Measurements from ENCODE around the gene PRRX2. TPM values are rescaled to one million over a fixed set of nuclear protein-coding genes. Genes with fewer than 3 reads are reported as not detected.

PRRX2 gene
- total and polyA plus RNA-seq, 4 donors: 0.03 to 0.08 TPM; not detected in 2

DNA sequence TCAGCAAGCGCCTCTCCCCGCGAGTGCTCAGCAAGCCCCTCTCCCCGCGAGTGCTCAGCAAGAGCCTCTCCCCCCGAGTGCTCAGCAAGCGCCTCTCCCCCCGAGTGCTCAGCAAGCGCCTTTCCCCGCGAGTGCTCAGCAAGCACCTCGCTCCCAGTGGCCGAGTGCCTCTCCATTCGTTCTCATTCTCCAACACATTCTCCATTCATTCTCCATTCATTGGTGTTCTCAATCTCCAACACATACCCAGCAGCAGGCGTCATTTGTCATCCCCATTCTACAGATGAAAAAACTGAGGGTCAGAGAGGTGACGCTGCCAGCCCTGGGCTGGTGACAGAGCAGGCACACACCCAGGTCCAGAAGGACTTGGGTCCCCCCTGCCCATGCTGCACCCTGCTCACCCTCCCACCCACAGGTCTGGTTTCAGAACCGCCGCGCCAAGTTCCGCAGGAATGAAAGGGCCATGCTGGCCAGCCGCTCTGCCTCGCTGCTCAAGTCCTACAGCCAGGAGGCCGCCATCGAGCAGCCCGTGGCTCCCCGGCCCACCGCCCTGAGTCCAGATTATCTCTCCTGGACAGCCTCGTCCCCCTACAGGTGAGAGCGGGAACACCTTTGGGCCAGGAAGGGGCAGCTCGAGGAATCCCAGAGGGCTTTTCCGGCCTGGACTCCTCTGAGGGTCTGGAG is 54.9 kb downstream of the PRRX2 start:
- TF ChIP-seq GABPA (IDR thresholded peaks at IDR 0.05 in 1 of 2, conservative IDR thresholded peaks at IDR 0.05 in 1 of 2) (no peak), JUND (IDR thresholded peaks at IDR 0.05) (no peak), TAF1 (conservative IDR thresholded peaks at IDR 0.05) (no peak), EGR1 (IDR thresholded peaks at IDR 0.05; ENCODE audit: low read depth in 2 of 2) (no peak), YY1 (IDR thresholded peaks at IDR 0.05) (no peak)
- TF ChIP-seq, protein P1, sequence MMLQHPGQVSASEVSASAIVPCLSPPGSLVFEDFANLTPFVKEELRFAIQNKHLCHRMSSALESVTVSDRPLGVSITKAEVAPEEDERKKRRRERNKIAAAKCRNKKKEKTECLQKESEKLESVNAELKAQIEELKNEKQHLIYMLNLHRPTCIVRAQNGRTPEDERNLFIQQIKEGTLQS (IDR thresholded peaks at IDR 0.05): no peak
- TF ChIP-seq, protein P2, sequence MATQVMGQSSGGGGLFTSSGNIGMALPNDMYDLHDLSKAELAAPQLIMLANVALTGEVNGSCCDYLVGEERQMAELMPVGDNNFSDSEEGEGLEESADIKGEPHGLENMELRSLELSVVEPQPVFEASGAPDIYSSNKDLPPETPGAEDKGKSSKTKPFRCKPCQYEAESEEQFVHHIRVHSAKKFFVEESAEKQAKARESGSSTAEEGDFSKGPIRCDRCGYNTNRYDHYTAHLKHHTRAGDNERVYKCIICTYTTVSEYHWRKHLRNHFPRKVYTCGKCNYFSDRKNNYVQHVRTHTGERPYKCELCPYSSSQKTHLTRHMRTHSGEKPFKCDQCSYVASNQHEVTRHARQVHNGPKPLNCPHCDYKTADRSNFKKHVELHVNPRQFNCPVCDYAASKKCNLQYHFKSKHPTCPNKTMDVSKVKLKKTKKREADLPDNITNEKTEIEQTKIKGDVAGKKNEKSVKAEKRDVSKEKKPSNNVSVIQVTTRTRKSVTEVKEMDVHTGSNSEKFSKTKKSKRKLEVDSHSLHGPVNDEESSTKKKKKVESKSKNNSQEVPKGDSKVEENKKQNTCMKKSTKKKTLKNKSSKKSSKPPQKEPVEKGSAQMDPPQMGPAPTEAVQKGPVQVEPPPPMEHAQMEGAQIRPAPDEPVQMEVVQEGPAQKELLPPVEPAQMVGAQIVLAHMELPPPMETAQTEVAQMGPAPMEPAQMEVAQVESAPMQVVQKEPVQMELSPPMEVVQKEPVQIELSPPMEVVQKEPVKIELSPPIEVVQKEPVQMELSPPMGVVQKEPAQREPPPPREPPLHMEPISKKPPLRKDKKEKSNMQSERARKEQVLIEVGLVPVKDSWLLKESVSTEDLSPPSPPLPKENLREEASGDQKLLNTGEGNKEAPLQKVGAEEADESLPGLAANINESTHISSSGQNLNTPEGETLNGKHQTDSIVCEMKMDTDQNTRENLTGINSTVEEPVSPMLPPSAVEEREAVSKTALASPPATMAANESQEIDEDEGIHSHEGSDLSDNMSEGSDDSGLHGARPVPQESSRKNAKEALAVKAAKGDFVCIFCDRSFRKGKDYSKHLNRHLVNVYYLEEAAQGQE (IDR thresholded peaks at IDR 0.05): no peak
- H3K27ac ChIP-seq (ENCODE audit: low read depth in 1 of 2, low read length in 2 of 2): no peak overlapping the region
- 79% methylated on average over 31 of the region's 31 CpGs for WGBS
- no peak overlapping the region for H3K4me3 ChIP-seq (ENCODE audit: low read depth in 1 of 3, low read length in 3 of 3)
- DNase-seq (ENCODE audit: low spot score): no peak
- H3K27me3 ChIP-seq (ENCODE audit: control insufficient read depth in 4 of 4, insufficient read depth in 4 of 4, low read length in 3 of 4): no peaks in the 10 kb centered on the region
- H3K9ac ChIP-seq (ENCODE audit: low read depth in 1 of 2, low read length in 2 of 2): no peak overlapping the region
- no peaks in the 10 kb centered on the region for H3K4me1 ChIP-seq (ENCODE audit: control insufficient read depth in 4 of 4, insufficient read depth in 4 of 4, low read length in 3 of 4)
- H3K36me3 ChIP-seq (ENCODE audit: control insufficient read depth in 4 of 4, insufficient read depth in 3 of 4, low read depth in 1 of 4, low read length in 3 of 4): no peaks in the 10 kb centered on the region
- no peaks in the 10 kb centered on the region for H3K9me3 ChIP-seq (ENCODE audit: control insufficient read depth in 4 of 4, low read length in 3 of 4)

DNA sequence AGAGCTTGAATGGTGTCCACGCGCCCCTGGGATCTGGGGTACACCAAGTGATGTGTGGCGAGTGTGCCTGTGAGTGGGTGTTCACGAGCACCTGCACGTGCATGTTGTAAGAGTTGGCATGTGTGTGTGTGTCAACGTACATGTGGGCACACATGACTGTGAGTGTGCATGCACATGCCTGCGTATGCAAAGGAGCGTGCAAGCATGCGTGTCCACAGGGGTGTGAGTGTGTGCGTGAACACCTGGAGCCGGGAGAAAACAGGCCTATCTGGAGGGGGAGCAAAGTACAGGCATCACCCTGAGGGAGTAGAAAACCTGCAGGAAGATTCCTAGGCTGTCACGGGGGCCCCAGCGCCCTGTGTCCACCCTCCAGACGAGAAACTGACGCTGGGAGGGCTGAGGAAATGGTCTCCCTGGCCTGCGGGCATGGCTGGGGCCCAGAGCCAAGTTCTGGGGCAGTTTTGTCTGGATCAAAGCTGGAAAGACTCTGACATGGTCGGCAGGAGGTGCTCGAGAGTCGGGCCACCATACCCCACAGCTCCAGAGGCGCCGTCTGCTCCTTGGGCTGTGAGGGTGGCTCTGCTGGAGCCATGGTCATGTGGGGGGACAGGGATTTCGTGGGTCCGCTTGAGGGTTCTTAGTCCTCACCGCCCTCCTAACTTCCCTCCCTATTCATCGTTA is 55.6 kb downstream of the PRRX2 start:
- H3K9me3 ChIP-seq (ENCODE audit: control insufficient read depth in 4 of 4, low read length in 3 of 4): no peaks in the 10 kb centered on the region
- no peaks in the 10 kb centered on the region for H3K36me3 ChIP-seq (ENCODE audit: control insufficient read depth in 4 of 4, insufficient read depth in 3 of 4, low read depth in 1 of 4, low read length in 3 of 4)
- no peak for DNase-seq (ENCODE audit: low spot score)
- H3K27me3 ChIP-seq (ENCODE audit: control insufficient read depth in 4 of 4, insufficient read depth in 4 of 4, low read length in 3 of 4): no peaks in the 10 kb centered on the region
- WGBS: 76% methylated on average over 25 of the region's 25 CpGs
- no peak overlapping the region for H3K9ac ChIP-seq (ENCODE audit: low read depth in 1 of 2, low read length in 2 of 2)
- no peaks in the 10 kb centered on the region for H3K4me1 ChIP-seq (ENCODE audit: control insufficient read depth in 4 of 4, insufficient read depth in 4 of 4, low read length in 3 of 4)
- no peak for TF ChIP-seq FOXA1 (IDR thresholded peaks at IDR 0.05)
- TF ChIP-seq, protein P3, sequence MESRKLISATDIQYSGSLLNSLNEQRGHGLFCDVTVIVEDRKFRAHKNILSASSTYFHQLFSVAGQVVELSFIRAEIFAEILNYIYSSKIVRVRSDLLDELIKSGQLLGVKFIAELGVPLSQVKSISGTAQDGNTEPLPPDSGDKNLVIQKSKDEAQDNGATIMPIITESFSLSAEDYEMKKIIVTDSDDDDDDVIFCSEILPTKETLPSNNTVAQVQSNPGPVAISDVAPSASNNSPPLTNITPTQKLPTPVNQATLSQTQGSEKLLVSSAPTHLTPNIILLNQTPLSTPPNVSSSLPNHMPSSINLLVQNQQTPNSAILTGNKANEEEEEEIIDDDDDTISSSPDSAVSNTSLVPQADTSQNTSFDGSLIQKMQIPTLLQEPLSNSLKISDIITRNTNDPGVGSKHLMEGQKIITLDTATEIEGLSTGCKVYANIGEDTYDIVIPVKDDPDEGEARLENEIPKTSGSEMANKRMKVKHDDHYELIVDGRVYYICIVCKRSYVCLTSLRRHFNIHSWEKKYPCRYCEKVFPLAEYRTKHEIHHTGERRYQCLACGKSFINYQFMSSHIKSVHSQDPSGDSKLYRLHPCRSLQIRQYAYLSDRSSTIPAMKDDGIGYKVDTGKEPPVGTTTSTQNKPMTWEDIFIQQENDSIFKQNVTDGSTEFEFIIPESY (IDR thresholded peaks at IDR 0.05): no peak
- TF ChIP-seq, protein P2 (IDR thresholded peaks at IDR 0.05): no peak
- TF ChIP-seq GABPA (IDR thresholded peaks at IDR 0.05 in 1 of 2, conservative IDR thresholded peaks at IDR 0.05 in 1 of 2): no peak
- no peak for TF ChIP-seq TAF1 (conservative IDR thresholded peaks at IDR 0.05)
- no peak for TF ChIP-seq FOXA2 (IDR thresholded peaks at IDR 0.05)
- no peak for TF ChIP-seq HNF4A (conservative IDR thresholded peaks at IDR 0.05)
- no peak for TF ChIP-seq NR2F2 (IDR thresholded peaks at IDR 0.05)
- TF ChIP-seq, protein P4, sequence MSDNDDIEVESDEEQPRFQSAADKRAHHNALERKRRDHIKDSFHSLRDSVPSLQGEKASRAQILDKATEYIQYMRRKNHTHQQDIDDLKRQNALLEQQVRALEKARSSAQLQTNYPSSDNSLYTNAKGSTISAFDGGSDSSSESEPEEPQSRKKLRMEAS (IDR thresholded peaks at IDR 0.05): no peak
- no peak overlapping the region for H3K27ac ChIP-seq (ENCODE audit: low read depth in 1 of 2, low read length in 2 of 2)
- H3K4me3 ChIP-seq (ENCODE audit: low read depth in 1 of 3, low read length in 3 of 3): no peak overlapping the region

Data from liver (tissue), 9 donors.